SJSA1 (cell line): ENCODE measurements around the gene DYNLRB1. TPM values are rescaled to one million over a fixed set of nuclear protein-coding genes. Genes with fewer than 3 reads are reported as not detected.

ENCODE experiments used
- total RNA-seq: library from RNA; depleted of rRNA; stranded (reverse); fragments of >200 nt; shearing (Covaris generic); gene quantifications from 2 replicates; pipeline ENCODE4 v1.2.3, GENCODE V29; 2014; rRNA removed

Gene DYNLRB1
- total RNA-seq, 1 experiment from 2014 or later: 190 TPM

Other genes with a start within 250 kb of the DYNLRB1 start
- 77.8 and 116 TPM in 2 replicates for gene AHCY, start 213.1 kb upstream of the DYNLRB1 start, total RNA-seq
- gene ITCH, start 153.1 kb upstream of the DYNLRB1 start, total RNA-seq: 40.1 and 62.9 TPM in 2 replicates
- 54.1 and 64.5 TPM in 2 replicates for gene MAP1LC3A, start 42.3 kb downstream of the DYNLRB1 start, total RNA-seq
- gene PIGU, start 160.7 kb downstream of the DYNLRB1 start, total RNA-seq: 13.3 and 24.4 TPM in 2 replicates
- 0.88 and 2.9 TPM in 2 replicates for gene TP53INP2, start 187.9 kb downstream of the DYNLRB1 start, total RNA-seq